22Rv1 (cell line): ENCODE results near the gene DCXR.

Experiments
- H3K27ac ChIP-seq: fragments of 450-650 bp; 2 replicates; pipeline ENCODE4 v1.5.1; 2017
- ZFX ChIP-seq: fragments of 450-650 bp; IDR thresholded peaks from 2 replicates; pipeline ENCODE4 v1.6.1; 2017; ENCODE audit warnings: antibody characterized with exemption, borderline replicate concordance
- TF ChIP-seq, protein P1 (sequence below): fragments of 450-650 bp; IDR thresholded peaks from 2 replicates; pipeline ENCODE4 v1.5.1; 2017; ENCODE audit warnings: mild to moderate bottlenecking

The DCXR gene

DNA sequence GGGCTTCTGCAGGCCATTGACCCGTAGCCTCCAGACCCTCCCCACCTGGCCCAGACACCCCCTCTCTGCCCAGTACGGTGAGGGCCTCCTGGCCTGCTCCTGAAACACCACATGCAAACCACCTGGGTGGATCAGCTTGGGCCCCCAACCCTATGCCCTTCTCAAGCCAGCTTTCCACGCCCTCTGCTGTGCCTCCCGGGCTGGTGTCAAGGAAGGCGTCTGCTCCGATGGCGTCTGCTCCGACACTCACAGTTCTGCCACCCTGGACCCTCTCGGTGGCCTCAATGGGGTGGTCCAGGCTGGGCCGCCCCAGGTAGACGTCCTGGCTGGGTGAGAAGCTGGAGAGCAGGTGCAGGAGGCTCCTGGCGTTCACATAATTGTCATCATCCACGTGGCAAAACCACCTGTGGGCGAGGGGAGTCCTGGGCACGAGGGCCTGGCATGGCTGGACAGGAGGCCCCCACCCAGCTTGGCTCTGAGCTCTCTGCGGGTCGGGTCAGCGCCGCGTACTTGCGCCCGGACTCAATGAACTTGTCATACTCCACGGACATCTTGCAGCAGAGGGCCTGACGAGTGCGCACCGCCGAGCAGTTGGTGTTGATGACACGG is 12.8 kb upstream of the DCXR start:
- no peak for TF ChIP-seq ZFX
- TF ChIP-seq, protein P1, sequence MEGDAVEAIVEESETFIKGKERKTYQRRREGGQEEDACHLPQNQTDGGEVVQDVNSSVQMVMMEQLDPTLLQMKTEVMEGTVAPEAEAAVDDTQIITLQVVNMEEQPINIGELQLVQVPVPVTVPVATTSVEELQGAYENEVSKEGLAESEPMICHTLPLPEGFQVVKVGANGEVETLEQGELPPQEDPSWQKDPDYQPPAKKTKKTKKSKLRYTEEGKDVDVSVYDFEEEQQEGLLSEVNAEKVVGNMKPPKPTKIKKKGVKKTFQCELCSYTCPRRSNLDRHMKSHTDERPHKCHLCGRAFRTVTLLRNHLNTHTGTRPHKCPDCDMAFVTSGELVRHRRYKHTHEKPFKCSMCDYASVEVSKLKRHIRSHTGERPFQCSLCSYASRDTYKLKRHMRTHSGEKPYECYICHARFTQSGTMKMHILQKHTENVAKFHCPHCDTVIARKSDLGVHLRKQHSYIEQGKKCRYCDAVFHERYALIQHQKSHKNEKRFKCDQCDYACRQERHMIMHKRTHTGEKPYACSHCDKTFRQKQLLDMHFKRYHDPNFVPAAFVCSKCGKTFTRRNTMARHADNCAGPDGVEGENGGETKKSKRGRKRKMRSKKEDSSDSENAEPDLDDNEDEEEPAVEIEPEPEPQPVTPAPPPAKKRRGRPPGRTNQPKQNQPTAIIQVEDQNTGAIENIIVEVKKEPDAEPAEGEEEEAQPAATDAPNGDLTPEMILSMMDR: no peak
- peak overlapping the region; percentile 73 for H3K27ac ChIP-seq

DNA sequence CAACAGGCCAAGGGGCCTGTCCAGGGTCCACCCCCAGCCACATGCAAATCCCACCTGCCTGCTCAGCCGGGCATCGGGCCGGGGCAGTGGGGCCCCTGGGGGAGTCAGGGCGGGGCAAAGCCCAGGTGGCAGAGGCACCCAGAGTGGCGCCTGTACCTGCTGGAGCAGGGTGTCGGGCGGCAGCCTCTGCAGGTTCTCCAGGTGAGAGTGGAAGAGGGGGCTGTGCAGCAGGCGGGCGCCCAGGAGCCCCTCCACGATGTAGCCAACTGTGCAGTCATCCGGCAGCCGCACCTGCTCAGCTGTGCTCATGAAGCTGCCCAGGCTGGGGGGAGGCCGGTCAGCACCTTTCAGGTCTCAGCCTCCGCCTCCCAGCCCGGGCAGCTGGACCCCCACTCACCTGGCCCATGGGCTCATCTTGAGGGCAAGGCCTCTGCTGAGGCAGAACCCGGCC is 12.0 kb upstream of the DCXR start:
- TF ChIP-seq, protein P1: no peak
- no peak overlapping the region for H3K27ac ChIP-seq

DNA sequence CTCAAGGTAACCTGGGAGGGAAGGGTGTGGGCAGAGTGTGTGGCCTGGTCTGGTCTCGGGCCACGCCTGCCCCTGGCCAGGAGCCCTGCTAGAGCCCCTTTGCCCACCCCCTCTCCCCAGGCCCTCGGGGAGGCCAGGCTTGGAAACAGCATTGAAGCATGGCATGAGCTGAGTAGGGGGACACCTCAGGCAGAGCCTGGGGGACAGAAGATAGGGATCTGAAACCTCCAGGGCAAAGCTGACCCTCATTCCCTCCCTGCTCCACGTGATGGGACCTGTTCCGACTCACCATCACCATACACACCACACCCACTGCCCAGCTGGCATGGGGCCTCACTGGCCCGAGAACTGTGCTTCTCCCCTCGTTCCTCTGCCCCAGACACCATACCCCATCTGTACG is 11.6 kb upstream of the DCXR start:
- H3K27ac ChIP-seq: no peak overlapping the region
- TF ChIP-seq, protein P1: no peak
- no peak for TF ChIP-seq ZFX

DNA sequence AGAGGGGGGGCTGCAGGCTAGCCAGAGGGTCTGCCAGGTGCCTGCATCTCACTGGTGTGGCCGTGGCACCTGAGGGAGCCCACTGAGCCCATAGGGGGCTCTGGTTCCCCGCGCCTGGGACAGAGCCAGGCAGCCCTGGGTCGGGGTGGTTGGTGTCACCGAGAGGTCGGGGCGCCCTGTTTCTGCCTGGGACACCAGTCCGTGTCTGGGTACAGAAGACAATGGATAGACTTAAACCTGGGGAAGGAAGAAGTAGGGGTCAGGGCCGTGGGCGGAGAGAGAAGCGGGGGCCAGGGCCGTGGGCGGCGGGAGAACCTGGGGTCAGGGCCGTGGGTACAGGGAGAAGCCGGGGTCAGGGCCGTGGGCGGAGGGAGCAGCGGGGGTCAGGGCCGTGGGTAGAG is 11.1 kb upstream of the DCXR start:
- H3K27ac ChIP-seq: no peak overlapping the region
- TF ChIP-seq, protein P1: no peak
- TF ChIP-seq ZFX: no peak

DNA sequence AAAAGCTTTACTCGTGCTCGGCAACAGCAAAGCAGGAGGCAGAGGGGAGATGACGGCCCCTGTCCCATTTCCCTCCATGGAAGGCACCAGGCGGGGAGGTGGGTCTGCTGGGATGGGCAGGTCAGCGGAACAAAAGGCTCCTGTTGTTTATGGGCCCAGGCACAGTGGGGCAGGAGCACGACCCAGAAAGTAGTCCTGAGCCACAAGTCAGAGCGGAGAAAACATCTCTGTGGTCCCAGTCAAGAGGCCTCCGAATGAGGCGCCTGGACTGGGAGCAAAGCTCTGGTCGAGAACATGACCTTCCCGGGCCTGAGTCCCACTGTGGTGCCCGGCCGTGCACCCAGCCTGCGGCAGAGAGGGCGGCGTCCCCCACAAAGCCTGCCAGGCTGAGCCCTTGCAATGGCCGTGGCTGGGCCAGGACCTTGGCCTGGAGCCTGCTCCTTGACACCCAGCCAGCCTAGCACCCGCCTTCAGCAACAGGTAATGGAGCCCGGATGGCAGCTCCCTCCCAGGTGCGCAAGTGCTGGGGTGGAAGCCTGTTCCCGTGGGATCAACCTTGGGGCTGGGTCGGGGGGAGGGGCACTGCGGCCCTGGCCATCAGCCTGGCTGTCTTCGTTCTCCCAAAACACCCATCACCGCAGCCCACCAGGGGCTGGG is 10.5 kb upstream of the DCXR start:
- no peak overlapping the region for H3K27ac ChIP-seq
- TF ChIP-seq, protein P1: no peak
- TF ChIP-seq ZFX: no peak

DNA sequence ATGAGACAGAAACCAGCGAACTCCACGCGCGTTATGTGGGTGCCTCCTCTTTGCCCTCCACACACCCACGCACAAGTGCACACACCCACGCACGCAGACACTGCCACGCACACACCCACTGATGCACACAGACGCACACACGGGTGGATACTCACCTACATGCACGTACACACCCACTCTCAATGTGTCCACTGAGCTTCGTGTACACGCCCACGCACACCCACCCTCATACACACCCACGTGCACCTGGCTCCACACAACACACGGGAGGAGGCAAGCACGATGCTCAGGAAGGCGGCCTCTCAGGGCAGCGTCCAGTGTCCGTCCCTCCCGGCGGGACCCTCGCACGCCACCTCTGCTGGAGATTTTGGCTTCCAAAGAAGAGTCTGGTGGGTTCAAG is 9.9 kb upstream of the DCXR start:
- no peak overlapping the region for H3K27ac ChIP-seq
- TF ChIP-seq, protein P1: no peak
- TF ChIP-seq ZFX: no peak

DNA sequence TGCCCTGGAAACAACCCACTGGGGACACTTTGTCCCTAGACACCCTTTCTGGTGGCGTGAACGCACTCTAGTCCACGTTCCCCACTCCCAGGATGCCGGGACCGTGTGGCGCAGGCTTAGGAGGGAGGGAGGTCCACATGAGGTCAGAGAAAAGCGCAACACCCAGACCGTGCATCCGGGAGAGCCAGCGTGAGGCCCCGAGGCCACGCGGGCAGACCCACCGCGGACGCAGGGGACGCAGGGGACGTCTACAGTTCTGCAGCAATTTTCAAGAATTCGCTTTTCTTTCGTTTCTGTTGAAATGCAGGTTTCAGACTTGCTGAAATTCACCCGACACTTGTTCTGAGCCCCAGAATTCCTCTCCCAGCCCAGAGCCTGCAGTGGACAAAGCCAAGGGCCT is 9.4 kb upstream of the DCXR start:
- H3K27ac ChIP-seq: no peak overlapping the region
- TF ChIP-seq ZFX: no peak
- TF ChIP-seq, protein P1: no peak
